GM19099 (cell line): Measurements from ENCODE around the gene MYZAP.

Experiments used
- POLR2A ChIP-seq: IDR thresholded peaks from 3 replicates; pipeline ENCODE4 v1.6.1; 2011; ENCODE audit warnings: low read depth; ENCODE audit not compliant: insufficient read length; ENCODE audit errors: extremely low read depth

The MYZAP gene

GRCh38 chr15:57704441-57704840 lies 112.7 kb downstream of the MYZAP start:
- no peak for TF ChIP-seq POLR2A

- TF ChIP-seq POLR2A = no peak
Measured at GRCh38 chr15:57705746-57706404, 114.2 kb downstream of the MYZAP start.

- TF ChIP-seq POLR2A = peak; percentile 75
Measured at GRCh38 chr15:57706405-57707209, 114.9 kb downstream of the MYZAP start, which contains the start of gene POLR2M. TSS of gene POLR2M (plus strand) at chr15:57706714. CDS start at chr15:57706843, 129 bp downstream.

DNA sequence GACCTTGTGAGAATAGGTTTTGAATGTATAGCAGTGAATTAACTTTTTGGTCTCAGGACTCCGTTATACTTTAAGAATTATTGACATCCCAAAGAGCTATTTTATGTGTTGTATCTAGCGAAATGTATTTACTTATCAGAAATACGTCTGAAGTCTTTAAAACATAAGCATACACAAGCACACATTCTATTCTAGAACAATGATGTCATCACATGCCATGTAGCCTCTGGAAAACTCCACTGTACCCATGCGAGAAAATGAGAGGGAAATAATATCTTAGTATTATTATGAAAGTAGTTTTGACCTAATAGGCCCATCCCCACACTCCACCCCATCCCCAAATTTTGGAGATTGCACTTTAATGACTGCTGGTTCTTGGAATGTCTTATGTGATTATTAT lies 116.3 kb downstream of the MYZAP start:
- no peak for TF ChIP-seq POLR2A

GRCh38 chr15:57718309-57718708 lies 126.6 kb downstream of the MYZAP start:
- TF ChIP-seq POLR2A = no peak

DNA sequence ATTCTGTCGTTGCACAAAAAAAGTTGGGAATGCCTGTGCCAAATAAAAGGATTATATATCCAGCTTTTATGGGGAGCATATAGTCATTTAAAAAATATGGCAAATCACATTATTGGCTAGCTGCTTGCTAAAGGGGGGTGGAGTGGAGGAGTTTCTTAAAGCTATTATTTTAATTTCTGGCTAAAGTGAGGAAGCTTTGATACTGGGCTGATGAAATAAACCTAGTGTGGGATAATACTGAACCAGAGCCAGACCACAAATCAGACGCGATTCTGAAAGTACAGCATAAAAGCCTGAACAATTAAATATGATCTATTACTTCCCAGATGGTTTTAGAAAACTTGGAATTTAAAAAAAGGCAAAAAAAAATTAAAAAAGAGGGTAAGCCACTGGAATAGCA lies 129.2 kb downstream of the MYZAP start:
- no peak for TF ChIP-seq POLR2A

DNA sequence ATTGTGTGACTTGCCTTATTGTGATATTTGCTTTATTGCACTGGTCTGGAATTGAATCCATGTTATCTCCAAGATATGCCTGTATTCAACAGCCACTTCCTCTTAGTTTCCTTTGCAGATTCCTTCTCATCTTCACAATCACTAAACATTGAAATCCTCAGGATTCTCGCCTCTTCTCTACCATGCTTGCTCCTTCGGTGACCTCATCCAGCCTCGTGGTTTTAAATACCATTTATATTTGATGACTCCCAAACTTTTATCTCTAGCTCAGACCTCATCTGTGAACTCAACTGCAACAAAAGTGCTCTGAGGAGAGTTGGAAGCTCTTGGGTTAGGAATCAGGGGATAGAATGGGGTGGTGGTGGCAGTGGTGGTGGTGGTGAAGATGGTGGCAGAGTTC lies 134.7 kb downstream of the MYZAP start:
- no peak for TF ChIP-seq POLR2A

- no peak for TF ChIP-seq POLR2A
Measured at GRCh38 chr15:57727031-57727430, 135.3 kb downstream of the MYZAP start.

GRCh38 chr15:57728436-57728835 lies 136.7 kb downstream of the MYZAP start:
- TF ChIP-seq POLR2A = no peak

DNA sequence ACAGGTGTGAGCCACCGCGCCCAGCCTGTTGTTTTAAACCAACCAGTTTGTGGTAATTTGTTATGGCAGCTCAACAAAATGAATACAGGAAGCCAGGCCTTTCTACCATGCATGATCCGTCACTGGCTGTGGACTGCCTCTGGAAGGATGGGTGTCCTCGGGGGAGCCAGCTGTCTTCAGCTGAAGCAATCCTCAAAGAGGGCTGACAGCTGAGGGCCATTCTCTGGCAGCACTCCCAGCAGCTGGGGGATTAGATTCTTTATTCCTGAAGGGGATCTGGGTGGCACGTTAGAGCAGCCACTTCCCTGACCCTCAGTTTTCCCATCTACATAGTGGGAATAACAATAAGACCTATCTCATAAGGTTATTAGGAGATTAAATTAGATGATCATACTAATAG lies 139.2 kb downstream of the MYZAP start:
- TF ChIP-seq POLR2A = no peak

GRCh38 chr15:57731530-57732103 lies 139.9 kb downstream of the MYZAP start:
- no peak for TF ChIP-seq POLR2A

GRCh38 chr15:57732526-57733331 lies 141.0 kb downstream of the MYZAP start:
- no peak for TF ChIP-seq POLR2A

DNA sequence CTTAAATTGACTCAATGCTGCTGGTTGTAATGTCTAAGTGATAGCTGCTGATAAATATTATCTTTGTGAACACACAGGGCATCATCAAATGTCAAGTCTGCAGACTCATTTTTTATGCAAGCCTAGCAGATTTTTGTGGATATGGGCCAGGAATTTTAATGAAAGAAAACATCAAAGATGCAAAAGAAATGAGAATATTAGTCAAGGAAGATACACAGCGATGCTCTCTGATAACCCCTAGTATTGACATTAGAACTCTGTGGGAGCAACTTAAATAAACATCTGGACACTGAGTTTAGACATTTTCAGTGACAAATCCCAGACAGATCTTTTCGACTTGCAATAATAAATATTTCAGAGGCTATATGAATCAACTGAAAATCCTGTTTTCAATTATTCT lies 143.2 kb downstream of the MYZAP start:
- no peak for TF ChIP-seq POLR2A
